Stomach smooth muscle (tissue), 2 donors: ENCODE measurements around the gene KCNH1.
"Not testable (repeated sequence)": the region's sequence is repeated elsewhere in the genome, so short reads cannot be mapped to it uniquely, and the experiment has no call there.

Experiments
- H3K27ac ChIP-seq: one replicate; pipeline ENCODE4 v1.7.0; 2013; ENCODE audit warnings: mild to moderate bottlenecking, low read length, inconsistent platforms
- H3K27me3 ChIP-seq, 2 donors: one replicate each; pipeline ENCODE4 v1.7.0; 2013; ENCODE audit warnings: low read length in 2 of 2; ENCODE audit not compliant: insufficient read depth in 2 of 2, control insufficient read depth in 1 of 2
- H3K36me3 ChIP-seq, 2 donors: one replicate each; pipeline ENCODE4 v1.7.0; 2013; ENCODE audit warnings: low read length in 2 of 2; ENCODE audit not compliant: control insufficient read depth in 2 of 2, insufficient read depth in 2 of 2
- H3K4me1 ChIP-seq: one replicate; pipeline ENCODE4 v1.7.0; 2013; ENCODE audit warnings: low read length; ENCODE audit not compliant: control insufficient read depth, insufficient read depth
- H3K4me3 ChIP-seq, 2 donors: one replicate each; pipeline ENCODE4 v1.7.0; 2013; ENCODE audit warnings: low read length in 2 of 2
- H3K9ac ChIP-seq, 2 donors: one replicate each; pipeline ENCODE4 v1.7.0; 2013; ENCODE audit warnings: low read length in 2 of 2, mild to moderate bottlenecking in 1 of 2
- H3K9me3 ChIP-seq, 2 donors: one replicate each; pipeline ENCODE4 v1.7.0; 2013; ENCODE audit warnings: low read length in 2 of 2; ENCODE audit not compliant: control insufficient read depth in 2 of 2
- donor health status: healthy.
- donor health status: Pancreatic carcinoma.

The KCNH1 gene

GRCh38 chr1:210676539-210676938 is 457.4 kb downstream of the KCNH1 start:
- no peak overlapping the region for H3K9ac ChIP-seq
- H3K9me3 ChIP-seq = no peaks in the 10 kb centered on the region
- H3K4me3 ChIP-seq = no peak overlapping the region
- no peaks in the 10 kb centered on the region for H3K27me3 ChIP-seq
- H3K36me3 ChIP-seq = peaks cover 0 to 2% of the 10 kb centered on the region in 2 donors
- no peaks in the 10 kb centered on the region for H3K4me1 ChIP-seq
- no peak overlapping the region for H3K27ac ChIP-seq

GRCh38 chr1:210674151-210674550 is 459.8 kb downstream of the KCNH1 start:
- H3K9ac ChIP-seq = no peak overlapping the region
- H3K36me3 ChIP-seq = no peaks in the 10 kb centered on the region
- H3K4me3 ChIP-seq = no peak overlapping the region
- peaks cover 0 to 3% of the 10 kb centered on the region in 2 donors for H3K9me3 ChIP-seq
- no peaks in the 10 kb centered on the region for H3K4me1 ChIP-seq
- no peak overlapping the region for H3K27ac ChIP-seq
- H3K27me3 ChIP-seq = no peaks in the 10 kb centered on the region

GRCh38 chr1:210669951-210670350 is 464.0 kb downstream of the KCNH1 start:
- Histone ChIP-seq H3K9me3 (peaks cover 0 to 3% of the 10 kb centered on the region in 2 donors), H3K4me1 (no peaks in the 10 kb centered on the region), H3K9ac (no peak overlapping the region), H3K4me3 (no peak overlapping the region), H3K36me3 (no peaks in the 10 kb centered on the region), H3K27ac (no peak overlapping the region), H3K27me3 (no peaks in the 10 kb centered on the region)

- Histone ChIP-seq H3K27ac (no peak overlapping the region), H3K4me3 (no peak overlapping the region), H3K27me3 (no peaks in the 10 kb centered on the region), H3K9ac (no peak overlapping the region), H3K4me1 (no peaks in the 10 kb centered on the region), H3K9me3 (no peaks in the 10 kb centered on the region), H3K36me3 (no peaks in the 10 kb centered on the region)
Observed at GRCh38 chr1:210663730-210664573, 470.0 kb downstream of the KCNH1 start.

GRCh38 chr1:210662291-210663050 is 471.5 kb downstream of the KCNH1 start:
- Histone ChIP-seq H3K27me3 (no peaks in the 10 kb centered on the region), H3K4me3 (no peak overlapping the region), H3K4me1 (no peaks in the 10 kb centered on the region), H3K36me3 (no peaks in the 10 kb centered on the region), H3K9me3 (peaks cover 2% of the 10 kb centered on the region in 2 donors), H3K9ac (no peak overlapping the region), H3K27ac (no peak overlapping the region)

- H3K9ac ChIP-seq, H3K27me3 ChIP-seq, H3K4me1 ChIP-seq, H3K27ac ChIP-seq, H3K36me3 ChIP-seq, H3K4me3 ChIP-seq, H3K9me3 ChIP-seq: not testable (repeated sequence)
Observed at GRCh38 chr1:210661520-210661919, 472.4 kb downstream of the KCNH1 start.

GRCh38 chr1:210657806-210658205 is 476.1 kb downstream of the KCNH1 start:
- H3K27me3 ChIP-seq = no peaks in the 10 kb centered on the region
- no peaks in the 10 kb centered on the region for H3K36me3 ChIP-seq
- H3K4me3 ChIP-seq = no peak overlapping the region
- H3K9ac ChIP-seq = no peak overlapping the region
- no peaks in the 10 kb centered on the region for H3K4me1 ChIP-seq
- H3K9me3 ChIP-seq = peaks cover 2% of the 10 kb centered on the region in 2 donors
- no peak overlapping the region for H3K27ac ChIP-seq

- Histone ChIP-seq H3K27me3 (no peaks in the 10 kb centered on the region), H3K4me1 (no peaks in the 10 kb centered on the region), H3K9me3 (peaks cover 2% of the 10 kb centered on the region in 2 donors), H3K4me3 (no peak overlapping the region), H3K36me3 (no peaks in the 10 kb centered on the region), H3K27ac (no peak overlapping the region), H3K9ac (no peak overlapping the region)
Observed at GRCh38 chr1:210655511-210655910, 478.4 kb downstream of the KCNH1 start.

GRCh38 chr1:210654176-210654981 is 479.6 kb downstream of the KCNH1 start:
- H3K27ac ChIP-seq = no peak overlapping the region
- no peak overlapping the region for H3K9ac ChIP-seq
- H3K4me1 ChIP-seq = no peaks in the 10 kb centered on the region
- no peaks in the 10 kb centered on the region for H3K27me3 ChIP-seq
- H3K36me3 ChIP-seq = no peaks in the 10 kb centered on the region
- H3K4me3 ChIP-seq = no peak overlapping the region
- peaks cover 2% of the 10 kb centered on the region in 2 donors for H3K9me3 ChIP-seq

- Histone ChIP-seq H3K4me1 (no peaks in the 10 kb centered on the region), H3K9me3 (peaks cover 2% of the 10 kb centered on the region in 2 donors), H3K27ac (no peak overlapping the region), H3K27me3 (no peaks in the 10 kb centered on the region), H3K36me3 (no peaks in the 10 kb centered on the region), H3K9ac (no peak overlapping the region), H3K4me3 (no peak overlapping the region)
Observed at GRCh38 chr1:210653771-210654170, 480.2 kb downstream of the KCNH1 start.
